ENCODE results near the gene FGF14.

FGF14 gene

DNA sequence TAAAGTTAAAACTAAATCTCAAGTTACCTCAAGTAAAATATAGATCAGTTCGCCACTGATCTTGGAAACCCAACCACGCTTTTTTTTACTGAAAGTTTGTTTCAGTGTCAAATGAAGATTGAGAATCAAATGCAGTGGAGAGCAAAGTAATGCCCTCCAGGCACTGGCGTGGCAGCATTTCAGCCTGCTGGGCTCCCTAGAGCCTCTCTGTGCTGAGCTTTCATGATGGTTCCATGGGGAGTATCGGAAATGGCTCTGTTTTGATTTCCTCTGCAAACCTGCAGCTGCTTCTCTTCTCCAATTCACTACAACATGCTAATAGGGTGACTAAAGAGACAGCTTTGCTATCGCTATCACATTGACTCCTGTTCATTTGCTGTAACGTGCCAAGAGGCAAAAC, 141.6 kb downstream of the FGF14 start:
- no peak for DNase-seq (ENCODE audit: low read depth in 4 of 4, low spot score in 1 of 4)

DNA sequence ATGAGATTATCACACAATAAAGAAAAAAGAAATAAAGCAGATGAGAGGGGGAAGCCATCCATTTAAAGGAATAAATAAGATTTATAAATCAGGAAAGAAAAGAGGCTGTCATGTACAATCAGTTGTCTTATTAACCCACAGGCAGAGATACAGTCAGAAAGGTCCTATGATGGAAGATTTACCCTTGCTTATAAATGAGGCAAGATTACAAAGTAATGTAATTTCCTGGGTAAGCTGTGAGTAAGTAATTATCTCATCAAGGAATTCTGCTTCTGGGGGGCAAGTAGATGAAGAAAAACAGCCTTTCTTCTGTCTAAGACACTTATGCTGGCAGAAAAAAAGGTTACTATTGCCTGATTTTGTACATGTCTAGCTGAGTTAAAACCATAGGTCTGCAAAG, 146.4 kb downstream of the FGF14 start:
- no peak for DNase-seq (ENCODE audit: low read depth in 4 of 4, low spot score in 1 of 4)

- DNase-seq (ENCODE audit: low read depth in 4 of 4, low spot score in 1 of 4): no peak
These were observed 150.0 kb downstream of the FGF14 start for GRCh38 chr13:102251817-102252216.

DNA sequence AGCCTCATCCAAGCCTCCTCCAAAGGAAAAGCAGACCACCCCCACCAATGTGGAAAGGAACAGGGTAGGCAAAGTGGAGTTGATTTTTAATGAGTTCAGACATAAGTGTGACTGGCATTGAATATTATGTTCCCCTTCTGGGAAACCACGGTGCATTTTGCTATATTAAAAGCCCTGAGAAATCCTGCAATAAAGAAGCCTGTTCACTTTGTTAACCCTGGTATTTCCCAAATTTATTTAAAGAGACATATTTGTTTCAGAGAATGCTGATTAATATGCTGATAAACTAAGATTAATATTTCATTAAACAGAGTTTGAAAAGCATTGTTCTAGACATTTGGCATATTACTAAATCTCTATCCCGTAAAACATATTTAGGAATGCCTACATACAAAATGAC, 151.4 kb downstream of the FGF14 start:
- DNase-seq (ENCODE audit: low read depth in 4 of 4, low spot score in 1 of 4): no peak

DNA sequence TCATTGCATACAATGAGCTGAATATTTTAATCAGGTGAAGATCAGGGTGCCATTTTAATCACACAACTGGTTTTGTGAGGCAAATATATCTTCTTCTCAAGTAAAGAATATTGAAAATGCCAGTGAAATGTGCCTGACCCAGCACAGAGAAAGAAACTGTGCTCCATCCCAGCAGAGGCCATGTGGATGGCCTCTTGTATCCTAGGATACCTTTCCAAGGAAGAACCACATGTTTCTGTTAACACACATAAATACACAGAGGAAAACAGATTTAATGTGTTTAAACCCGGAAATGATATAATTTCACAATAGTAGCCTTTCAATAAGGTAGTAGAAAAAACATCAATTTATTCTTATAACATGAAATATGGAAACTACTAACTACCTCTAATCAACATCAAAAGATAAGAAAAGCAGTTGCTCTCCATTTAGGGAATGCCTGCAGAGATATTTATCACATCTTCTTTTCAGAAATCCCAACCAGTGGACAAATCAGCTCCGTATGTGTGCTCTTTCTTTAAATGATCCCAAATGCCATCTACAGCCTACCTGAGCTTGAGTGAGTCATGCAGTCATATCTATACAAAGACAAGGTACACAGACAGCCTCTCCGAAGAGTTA, 157.1 kb downstream of the FGF14 start:
- no peak for DNase-seq (ENCODE audit: low read depth in 4 of 4, low spot score in 1 of 4)

GRCh38 chr13:102240110-102240509, 161.7 kb downstream of the FGF14 start:
- no peak for DNase-seq (ENCODE audit: low read depth in 4 of 4, low spot score in 1 of 4)

DNA sequence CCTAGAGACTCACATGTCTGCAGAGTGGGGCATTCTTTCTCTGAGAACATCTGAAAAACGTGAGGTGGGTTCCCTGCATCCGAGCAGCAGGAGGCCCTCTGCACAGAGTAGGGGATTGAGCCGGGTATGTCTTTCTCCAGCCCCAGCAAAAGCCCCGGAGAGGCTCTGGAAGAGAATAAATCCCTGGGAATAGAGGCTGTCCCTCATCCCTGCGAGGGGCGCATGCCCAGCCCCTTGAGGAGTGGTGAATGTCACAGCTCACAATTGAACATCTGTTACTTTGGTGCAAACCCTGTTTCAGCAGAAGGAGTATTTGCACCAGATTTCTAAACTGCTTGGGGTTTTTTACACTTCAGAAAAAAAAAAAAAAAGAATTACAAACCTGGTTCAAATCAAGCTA, 164.6 kb downstream of the FGF14 start:
- no peak for DNase-seq (ENCODE audit: low read depth in 4 of 4, low spot score in 1 of 4)

DNA sequence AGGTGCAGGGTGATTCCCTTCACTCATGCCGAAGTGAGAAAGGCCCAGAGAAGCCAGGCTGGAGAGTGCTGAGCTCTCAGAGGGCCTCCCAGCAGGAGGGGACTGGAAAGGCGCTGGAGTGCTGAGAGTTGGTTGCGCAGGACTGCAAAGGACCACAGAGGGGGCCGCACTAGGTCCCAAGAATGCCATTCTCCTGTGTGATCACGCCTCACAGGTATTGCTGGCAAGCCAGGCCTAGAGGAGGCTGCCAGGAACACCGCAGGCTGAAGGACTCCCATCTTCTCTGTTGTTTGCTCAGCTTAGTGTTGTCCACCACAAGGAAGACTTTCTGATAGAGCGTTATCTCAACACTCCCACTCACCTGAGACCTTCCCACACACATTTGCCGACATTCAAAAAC, 165.0 kb downstream of the FGF14 start:
- DNase-seq (ENCODE audit: low read depth in 4 of 4, low spot score in 1 of 4): no peak

DNA sequence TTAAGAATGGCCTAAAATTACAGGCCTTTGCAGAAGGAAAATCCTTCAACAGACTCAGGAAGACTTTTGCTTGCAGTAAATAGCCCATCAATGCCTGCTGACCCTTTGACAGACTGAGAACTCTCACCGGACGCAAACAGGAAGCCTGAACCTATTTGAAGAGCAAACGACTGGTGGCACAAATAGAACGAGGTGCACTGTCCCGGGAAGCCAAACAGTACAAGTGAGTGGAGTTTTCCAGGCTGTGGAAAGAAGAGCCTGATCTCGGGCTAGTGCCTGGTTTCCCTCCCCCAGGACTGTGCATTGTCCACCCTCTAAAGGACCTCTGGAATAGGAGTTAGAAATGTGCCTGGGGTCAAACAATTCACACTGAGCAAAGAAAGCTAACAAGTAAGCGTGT, 165.5 kb downstream of the FGF14 start:
- no peak for DNase-seq (ENCODE audit: low read depth in 4 of 4, low spot score in 1 of 4)

DNA sequence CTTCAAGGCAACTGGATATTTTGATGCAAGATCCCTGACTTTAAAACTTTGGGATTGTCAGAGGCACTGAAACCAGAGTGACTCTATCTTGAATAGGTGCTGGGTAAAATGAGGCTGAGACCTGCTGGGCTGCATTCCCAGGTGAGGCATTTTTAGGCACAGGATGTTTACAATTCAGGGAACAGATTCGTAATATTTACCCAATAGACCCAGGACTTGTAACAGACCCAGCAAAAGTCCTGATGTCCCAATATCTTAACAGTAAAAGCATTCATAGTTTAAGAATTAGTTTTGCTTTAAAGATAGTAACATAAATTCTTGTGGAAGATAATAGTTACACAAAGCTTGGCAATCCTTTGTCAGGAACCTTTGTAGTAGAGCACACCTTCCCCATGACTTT, 166.2 kb downstream of the FGF14 start:
- no peak for DNase-seq (ENCODE audit: low read depth in 4 of 4, low spot score in 1 of 4)

DNA sequence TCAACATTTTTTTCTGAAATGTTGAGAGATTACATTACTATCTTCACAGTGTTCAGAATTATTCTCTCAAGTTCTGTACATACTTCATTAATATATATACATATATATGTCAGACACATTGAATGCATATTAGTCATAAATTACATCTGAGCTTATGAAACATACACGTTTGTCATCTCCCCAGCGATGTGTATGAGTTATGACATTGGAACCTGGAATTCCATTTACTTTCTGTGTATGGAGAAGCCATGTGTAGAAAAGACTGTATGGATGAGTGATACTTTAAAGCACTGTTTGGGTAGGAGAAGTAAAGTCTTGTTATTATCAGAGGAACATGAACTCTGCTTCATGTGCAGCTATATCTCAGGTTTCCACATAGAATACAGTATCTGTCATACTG, 167.2 kb downstream of the FGF14 start:
- DNase-seq (ENCODE audit: low read depth in 4 of 4, low spot score in 1 of 4): no peak

DNA sequence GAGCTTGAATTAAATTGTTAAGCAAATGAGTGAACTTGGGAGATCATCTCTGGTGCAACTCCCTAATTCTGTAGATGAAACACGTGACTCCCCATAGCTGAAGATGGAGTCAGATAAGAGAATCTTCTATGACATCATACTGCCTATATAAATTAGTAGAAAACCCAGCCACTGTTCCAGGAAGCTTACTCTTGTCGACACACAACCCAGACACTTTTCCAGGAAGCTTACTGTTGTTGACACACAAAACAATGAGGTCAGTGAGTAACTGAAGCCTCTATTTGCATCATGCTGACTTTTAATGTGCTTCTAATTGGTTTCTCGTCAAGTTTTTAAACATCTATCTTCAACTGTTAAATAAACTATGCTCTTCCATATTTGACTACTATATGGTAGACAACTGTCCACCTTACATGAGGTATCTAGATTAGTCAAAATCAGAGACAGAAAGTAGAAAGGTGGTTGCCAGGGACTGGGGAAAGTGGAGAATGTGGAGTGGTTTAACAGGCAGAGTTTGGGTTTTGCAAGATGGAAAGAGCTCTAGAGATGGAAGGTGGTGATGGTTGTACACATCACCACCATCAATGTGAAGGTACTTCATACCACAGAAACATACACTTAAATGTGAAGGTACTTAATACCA, 168.2 kb downstream of the FGF14 start:
- DNase-seq (ENCODE audit: low read depth in 4 of 4, low spot score in 1 of 4): no peak

- no peak for DNase-seq (ENCODE audit: low read depth in 4 of 4, low spot score in 1 of 4)
These were observed 170.4 kb downstream of the FGF14 start for GRCh38 chr13:102231479-102231878.

DNA sequence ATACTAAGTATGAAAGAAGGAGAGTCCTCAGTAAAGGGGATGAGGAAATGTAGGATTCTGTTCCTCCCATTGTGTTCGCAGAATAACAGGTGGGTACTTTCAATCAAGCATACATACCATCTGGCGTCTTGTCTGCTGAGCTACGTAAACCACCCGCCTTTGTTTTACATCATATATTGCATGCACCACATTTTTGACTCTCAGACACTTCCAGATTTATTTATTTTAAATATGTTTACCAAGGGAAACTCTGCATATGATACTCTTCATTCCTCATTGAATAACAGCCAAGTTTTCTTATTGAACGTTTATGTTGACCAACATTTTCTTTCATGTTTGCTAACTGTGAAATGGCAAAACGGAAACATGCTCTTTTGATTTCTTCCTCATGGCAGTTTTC, 174.1 kb downstream of the FGF14 start:
- DNase-seq (ENCODE audit: low read depth in 4 of 4, low spot score in 1 of 4): no peak

DNA sequence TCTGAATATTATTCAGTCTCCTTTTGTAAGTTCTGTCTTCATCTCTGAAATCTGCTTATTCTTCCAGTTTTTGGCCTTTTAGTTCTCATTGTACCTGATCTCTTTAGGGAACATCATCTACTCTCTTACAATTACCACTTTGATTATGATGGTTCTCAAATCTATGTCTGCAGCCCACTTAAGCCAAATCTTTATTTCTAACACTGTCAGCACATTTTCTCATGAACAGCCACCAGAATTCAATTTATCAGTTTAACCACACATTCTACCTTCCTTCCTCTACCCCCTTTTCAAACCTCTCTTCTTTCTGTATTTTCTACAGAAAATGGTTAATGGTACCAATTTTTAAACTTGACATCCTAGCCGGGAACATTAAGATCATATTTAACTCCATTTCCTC, 175.3 kb downstream of the FGF14 start:
- DNase-seq (ENCODE audit: low read depth in 4 of 4, low spot score in 1 of 4): no peak

DNA sequence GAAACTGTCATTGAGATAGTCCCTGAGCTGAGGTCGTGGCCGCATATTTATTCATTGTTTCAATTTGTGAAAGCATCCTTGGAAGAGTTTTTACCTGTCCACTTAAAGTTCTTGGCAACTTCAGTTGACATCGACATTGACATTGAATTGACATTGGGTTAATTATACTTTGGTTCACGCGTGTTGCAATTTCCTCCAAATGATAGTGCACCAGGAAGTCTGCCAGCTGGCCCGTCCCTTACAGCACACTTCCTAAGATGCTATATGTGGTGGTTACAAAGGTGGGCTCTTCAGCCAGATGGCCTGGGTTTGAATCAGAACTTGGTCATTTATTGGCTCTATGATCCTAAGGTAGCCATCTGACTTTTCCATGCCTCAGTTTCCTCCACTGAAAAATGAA, 176.0 kb downstream of the FGF14 start:
- no peak for DNase-seq (ENCODE audit: low read depth in 4 of 4, low spot score in 1 of 4)

DNA sequence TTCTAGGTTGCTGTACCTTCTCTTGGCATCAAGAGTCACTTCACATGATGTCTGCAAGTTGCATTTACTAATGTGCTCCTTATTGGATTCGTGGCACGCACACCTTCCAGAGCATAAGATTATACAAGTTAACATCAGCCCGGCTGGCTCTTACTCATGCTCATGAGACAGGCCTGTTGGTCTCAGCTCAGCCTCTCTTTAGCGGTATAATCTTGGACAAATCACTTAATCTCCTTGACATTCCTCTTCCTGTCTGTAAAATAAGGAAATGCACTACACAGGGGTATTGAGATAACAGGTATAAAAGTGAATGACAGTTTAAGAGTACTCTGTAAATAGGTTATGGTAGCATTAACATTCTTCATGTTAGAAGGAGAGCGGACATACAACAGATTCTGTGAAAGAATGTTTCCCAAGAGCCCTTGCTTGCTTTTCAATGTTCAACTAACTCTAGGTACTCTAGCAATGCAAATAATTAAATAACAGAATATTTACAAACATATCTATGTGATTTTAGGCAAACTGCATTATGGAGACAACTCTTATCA, 181.1 kb downstream of the FGF14 start:
- no peak for DNase-seq (ENCODE audit: low read depth in 4 of 4, low spot score in 1 of 4)

- DNase-seq (ENCODE audit: low read depth in 4 of 4, low spot score in 1 of 4): no peak
These were observed 186.9 kb downstream of the FGF14 start for GRCh38 chr13:102214956-102215355.

GRCh38 chr13:102212729-102213128, 189.1 kb downstream of the FGF14 start:
- DNase-seq (ENCODE audit: low read depth in 4 of 4, low spot score in 1 of 4): no peak

GRCh38 chr13:102208347-102208746, 193.5 kb downstream of the FGF14 start:
- DNase-seq (ENCODE audit: low read depth in 4 of 4, low spot score in 1 of 4): no peak

- DNase-seq (ENCODE audit: low read depth in 4 of 4, low spot score in 1 of 4): no peak
These were observed 194.0 kb downstream of the FGF14 start for GRCh38 chr13:102207680-102208342.

DNA sequence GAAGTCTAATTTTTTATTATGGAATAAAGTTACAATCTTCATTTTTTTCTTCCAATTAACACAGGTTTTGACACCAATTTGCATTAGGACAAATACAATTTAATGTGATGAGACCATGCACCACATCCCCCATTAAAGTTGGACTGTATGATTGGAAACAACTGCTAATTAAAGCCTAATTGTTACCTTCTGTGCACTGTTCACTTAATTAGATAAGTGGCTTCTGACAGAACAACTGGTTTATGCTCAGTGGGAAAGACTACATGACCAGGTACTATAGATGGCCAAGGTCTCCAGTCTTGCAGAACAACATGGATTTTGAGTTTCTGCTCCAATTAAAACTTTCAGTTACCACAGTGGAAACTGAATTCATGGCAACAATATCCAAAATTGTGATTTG, 198.1 kb downstream of the FGF14 start:
- DNase-seq (ENCODE audit: low read depth in 4 of 4, low spot score in 1 of 4): no peak
